ENCODE measurements around the gene ACVRL1.

The ACVRL1 gene

DNA sequence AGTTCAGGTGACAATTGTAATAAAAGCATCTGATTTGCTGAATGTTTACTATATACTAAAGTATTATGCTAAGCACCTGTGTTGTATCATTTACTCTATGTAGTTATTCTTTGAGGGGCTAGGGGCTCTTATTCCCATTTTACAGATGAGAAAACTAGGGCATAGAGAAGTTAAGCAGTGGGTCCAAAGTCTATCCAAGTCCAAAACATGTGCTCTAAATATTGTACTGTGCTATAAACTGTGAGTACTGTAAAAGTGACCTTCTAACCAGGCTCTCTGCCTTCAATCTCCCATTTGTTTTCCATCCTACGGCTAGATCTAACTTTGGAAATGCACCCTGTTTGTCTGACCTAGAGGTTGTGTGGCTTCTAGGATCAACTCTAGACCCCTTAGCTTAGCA is 53.2 kb downstream of the ACVRL1 start:
- H3K4me3 ChIP-seq (ENCODE audit: low read depth, low read length) = no peak overlapping the region
- TF ChIP-seq, protein P1, sequence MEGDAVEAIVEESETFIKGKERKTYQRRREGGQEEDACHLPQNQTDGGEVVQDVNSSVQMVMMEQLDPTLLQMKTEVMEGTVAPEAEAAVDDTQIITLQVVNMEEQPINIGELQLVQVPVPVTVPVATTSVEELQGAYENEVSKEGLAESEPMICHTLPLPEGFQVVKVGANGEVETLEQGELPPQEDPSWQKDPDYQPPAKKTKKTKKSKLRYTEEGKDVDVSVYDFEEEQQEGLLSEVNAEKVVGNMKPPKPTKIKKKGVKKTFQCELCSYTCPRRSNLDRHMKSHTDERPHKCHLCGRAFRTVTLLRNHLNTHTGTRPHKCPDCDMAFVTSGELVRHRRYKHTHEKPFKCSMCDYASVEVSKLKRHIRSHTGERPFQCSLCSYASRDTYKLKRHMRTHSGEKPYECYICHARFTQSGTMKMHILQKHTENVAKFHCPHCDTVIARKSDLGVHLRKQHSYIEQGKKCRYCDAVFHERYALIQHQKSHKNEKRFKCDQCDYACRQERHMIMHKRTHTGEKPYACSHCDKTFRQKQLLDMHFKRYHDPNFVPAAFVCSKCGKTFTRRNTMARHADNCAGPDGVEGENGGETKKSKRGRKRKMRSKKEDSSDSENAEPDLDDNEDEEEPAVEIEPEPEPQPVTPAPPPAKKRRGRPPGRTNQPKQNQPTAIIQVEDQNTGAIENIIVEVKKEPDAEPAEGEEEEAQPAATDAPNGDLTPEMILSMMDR (conservative IDR thresholded peaks at IDR 0.05; ENCODE audit: low read depth, low read length) = no peak
- DNase-seq (ENCODE audit: low read depth) = no peak

DNA sequence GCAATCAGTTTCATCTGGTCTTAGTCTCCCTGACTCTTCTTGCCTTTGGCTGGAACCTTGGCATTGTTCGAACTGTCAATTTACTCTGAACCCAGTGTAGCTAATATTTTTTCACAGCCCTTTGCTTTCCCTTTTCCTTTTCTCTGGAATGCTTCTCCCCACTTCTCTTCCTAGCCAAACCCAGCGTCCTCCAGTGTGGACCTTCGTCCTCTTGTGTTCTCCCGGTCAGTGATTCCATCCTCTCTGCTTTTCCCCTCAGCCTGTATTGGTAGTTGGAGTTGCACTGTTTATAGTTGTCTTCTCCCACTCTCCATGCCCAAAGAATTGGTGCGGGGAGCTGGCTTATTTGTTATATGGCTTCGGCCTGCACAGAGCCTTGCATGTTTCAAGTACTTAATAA is 53.6 kb downstream of the ACVRL1 start:
- DNase-seq (ENCODE audit: low read depth) = no peak
- no peak overlapping the region for H3K4me3 ChIP-seq (ENCODE audit: low read depth, low read length)
- TF ChIP-seq, protein P1 (conservative IDR thresholded peaks at IDR 0.05; ENCODE audit: low read depth, low read length) = no peak

DNA sequence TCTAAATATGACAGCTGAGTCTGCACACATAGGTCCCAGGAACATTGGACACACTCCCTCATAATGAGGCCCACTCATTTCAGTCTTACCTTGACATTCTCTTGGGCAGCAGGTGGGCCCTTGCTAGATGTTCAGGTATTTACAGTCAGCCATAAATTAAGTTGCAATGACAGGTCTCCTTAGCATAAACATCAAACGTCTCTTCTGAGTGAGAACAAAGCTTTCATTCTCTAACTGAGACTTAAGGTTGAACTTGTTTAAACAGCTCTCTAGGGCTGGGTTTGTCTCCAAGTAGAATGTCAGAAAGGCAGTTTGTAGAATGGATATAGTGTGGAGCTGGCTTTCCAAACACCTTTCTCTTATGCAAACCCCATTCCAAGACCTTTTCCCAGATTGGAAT is 54.5 kb downstream of the ACVRL1 start:
- TF ChIP-seq, protein P1 (conservative IDR thresholded peaks at IDR 0.05; ENCODE audit: low read depth, low read length) = no peak
- H3K4me3 ChIP-seq (ENCODE audit: low read depth, low read length) = no peak overlapping the region
- no peak for DNase-seq (ENCODE audit: low read depth)

DNA sequence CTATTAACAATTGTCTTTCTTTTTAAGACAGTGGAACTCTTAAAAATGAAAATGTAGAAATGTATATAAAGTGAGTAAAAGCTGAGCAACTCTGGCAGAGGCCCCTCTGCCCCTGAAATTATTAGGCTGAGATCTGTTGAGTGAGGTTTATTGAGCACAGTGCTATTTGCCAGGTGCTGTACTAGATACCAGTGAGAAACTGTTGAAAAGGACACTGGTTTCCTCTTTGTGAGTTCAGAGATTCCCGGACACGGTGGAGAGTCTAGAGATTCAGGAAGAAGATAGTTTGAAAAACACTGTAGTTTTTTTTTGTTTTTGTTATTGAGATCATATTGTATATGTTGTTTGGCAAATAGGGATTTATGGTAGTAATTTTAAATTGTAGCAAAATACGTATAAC is 55.4 kb downstream of the ACVRL1 start:
- no peak overlapping the region for H3K4me3 ChIP-seq (ENCODE audit: low read depth, low read length)
- DNase-seq (ENCODE audit: low read depth) = no peak
- TF ChIP-seq, protein P1 (conservative IDR thresholded peaks at IDR 0.05; ENCODE audit: low read depth, low read length) = no peak

DNA sequence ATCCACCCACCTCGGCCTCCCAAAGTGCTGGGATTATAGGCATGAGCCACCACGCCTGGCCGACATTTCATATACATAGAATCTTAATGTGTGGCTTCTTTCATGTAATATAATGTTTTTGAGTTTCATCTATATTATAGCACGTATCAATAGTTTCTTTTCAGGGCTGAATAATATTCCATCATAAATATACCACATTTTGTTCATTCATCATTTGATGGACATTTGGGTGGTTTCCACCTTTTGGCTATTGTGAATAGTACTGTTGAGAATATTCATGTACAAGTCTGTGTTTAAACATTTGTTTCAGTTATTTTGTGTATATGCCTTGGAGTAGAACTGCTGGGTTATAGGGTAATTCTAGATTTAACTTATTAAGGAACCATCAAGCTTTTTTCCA is 56.2 kb downstream of the ACVRL1 start:
- TF ChIP-seq, protein P1 (conservative IDR thresholded peaks at IDR 0.05; ENCODE audit: low read depth, low read length) = no peak
- no peak for DNase-seq (ENCODE audit: low read depth)
- H3K4me3 ChIP-seq (ENCODE audit: low read depth, low read length) = no peak overlapping the region

DNA sequence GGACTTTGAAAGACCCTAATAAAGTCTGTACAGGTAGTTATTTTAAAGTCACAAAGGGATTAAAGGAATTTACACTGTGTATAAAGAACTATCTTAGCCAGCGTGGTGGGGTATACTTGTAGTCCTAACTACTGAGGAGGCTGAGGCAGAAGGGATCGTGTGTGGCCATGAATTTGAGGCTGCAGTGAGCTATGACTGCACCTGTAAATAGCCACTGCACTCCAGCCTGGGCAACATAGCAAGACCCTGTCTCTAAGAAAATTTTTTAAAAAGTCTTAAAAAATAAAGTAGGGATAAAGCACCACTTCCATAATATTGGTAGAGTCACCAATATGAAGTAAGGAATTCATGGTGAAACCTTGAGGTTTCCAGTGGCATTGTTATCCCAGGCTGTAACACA is 62.3 kb downstream of the ACVRL1 start:
- DNase-seq (ENCODE audit: low read depth) = no peak
- H3K4me3 ChIP-seq (ENCODE audit: low read depth, low read length) = no peak overlapping the region
- TF ChIP-seq, protein P1 (conservative IDR thresholded peaks at IDR 0.05; ENCODE audit: low read depth, low read length) = no peak

DNA sequence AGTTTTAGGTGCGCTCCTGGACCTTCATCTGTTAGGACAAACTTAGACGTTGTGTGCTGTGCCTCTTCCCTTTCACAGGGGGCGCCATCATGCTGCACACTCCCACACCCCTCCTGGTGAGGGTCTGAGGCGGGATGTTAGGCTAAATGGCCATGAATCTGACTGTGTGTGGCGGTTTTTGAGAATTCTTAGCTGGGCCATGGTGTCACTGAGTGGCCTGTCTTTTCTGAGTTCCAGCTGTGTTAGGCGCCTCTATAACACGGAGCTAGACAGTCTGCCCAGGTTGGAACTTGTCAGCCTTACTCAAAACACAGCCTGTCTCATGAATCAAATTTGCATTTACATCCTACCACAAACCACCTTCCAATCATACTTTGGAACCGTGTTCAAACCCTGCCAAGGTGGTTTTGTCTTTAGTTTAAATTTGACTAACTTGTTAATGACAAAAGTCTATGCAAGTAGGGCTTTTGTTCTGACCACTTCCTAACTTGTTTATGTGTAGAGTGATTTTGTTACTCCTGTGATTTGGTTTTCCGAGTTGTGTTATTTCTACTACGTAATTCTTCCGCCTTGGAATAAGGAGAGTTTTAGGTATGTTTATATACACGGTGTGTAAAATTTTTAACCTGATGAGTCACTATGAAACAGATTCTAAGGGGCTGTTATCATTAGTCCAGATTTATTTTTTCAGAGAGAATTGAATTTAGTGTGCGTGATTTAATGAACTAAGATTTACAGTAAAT is 63.8 kb downstream of the ACVRL1 start:
- H3K4me3 ChIP-seq (ENCODE audit: low read depth, low read length) = no peak overlapping the region
- DNase-seq (ENCODE audit: low read depth) = peak; percentile 63
- TF ChIP-seq, protein P1 (conservative IDR thresholded peaks at IDR 0.05; ENCODE audit: low read depth, low read length) = peak; percentile 88

Data from choroid plexus epithelial cell (primary cell).